Measurements from ENCODE around the gene BTBD9.
A peak's percentile ranks its signal among the peaks of the same experiment; 100 is the strongest.

Gene BTBD9

DNA sequence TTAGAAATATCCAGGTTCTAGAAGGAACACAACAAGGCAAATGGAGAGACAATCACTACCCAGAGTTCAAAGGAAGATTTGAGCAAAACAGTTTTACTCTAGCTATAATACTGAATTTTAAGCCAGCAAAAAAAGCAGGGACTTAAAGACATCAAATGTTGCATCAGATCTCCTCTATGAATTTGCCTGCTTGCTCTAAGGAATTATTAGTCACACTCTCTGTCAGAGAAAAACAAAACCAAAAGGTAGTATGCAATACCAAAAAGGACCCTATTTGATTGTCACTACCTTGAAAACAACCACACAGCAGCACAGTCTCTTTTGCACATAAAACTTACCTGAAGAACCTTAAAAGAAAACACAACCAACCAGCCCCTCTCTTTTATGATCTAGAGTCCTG, 46.3 kb downstream of the BTBD9 start:
- DNase-seq: no peak

DNA sequence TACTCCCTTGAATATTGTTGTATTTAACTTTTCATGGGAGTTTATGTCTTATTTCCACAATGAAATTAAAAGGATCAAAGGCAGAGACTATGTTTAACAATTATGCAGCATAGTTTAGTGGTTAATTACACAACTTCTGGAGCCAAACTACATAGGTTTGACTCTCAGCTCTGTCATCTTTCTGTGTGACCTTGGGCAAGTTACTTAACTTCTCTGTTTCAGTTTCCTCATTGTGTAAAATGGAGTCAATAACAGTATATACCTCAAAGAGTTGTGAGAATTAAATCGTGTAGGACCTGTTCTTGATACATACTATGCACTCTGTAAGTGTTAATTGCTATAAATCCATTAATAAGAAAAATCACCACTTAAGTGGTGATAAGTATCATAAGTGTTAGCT, 48.3 kb downstream of the BTBD9 start:
- DNase-seq: no peak

DNA sequence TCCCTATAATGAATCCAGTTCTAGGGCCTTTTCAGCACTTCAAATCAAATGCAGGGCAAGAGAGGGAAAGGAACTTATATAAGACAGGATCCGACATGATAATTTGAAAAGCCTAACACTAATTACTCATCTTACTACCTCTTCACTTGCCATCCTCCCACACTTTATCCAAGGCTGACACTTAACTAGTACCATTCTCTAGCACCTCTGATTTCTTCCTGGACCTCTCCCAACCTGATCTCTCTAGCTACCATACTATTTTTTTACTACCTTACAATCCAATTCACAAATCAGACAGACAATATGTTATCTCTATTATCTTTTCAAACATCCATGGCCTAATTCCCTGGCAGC, 50.4 kb downstream of the BTBD9 start:
- DNase-seq: no peak

- DNase-seq: peak; percentile 78
These were observed 50.9 kb downstream of the BTBD9 start for GRCh38 chr6:38588631-38589366.

DNA sequence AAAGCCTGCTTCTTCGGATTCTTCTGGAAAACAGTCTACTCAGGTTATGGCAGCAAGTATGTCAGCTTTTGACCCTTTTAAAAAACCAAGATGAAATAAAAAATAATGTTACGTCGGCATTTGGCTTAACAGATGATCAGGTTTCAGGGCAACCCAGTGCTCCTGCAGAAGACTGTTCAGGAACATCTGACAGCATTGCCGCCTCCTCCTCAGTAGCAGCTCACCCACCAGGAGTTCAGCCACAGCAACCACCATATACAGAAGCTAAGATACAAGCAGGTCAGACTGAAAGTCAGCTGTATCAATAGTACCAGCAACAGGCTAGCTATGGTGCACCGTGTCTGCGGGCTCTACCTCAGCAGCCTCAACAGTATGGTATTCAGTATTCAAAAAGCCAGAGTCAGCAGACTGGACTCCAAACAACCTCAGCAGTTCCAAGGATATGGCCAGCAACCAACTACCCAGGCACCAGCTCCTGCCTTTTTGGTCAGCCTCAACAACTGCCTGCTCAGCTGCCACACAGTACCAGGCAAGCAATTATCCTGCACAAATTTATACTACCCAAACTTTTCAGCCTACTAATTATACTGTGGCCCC, 51.9 kb downstream of the BTBD9 start:
- DNase-seq: no peak

DNA sequence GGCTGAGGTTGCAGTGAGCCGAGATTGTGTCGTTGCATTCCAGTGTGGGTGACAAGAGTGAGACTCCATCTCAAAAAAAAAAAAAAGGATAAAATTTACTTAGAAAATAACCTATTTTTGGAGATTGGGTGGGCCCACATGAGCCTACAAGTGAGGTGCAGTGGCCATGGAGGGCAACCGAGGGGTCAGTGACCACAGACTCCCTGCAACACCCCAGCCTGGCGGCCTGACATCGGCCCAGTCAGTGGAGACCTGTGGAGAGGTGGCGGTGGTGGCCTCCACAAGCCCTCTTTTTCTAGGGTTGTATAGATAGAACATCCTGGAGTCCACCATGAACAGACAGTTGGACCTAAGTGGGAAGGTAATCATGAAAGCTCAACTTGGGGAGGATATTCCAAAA, 52.7 kb downstream of the BTBD9 start:
- no peak for DNase-seq

- no peak for DNase-seq
These were observed 55.0 kb downstream of the BTBD9 start for GRCh38 chr6:38584731-38585130.

DNA sequence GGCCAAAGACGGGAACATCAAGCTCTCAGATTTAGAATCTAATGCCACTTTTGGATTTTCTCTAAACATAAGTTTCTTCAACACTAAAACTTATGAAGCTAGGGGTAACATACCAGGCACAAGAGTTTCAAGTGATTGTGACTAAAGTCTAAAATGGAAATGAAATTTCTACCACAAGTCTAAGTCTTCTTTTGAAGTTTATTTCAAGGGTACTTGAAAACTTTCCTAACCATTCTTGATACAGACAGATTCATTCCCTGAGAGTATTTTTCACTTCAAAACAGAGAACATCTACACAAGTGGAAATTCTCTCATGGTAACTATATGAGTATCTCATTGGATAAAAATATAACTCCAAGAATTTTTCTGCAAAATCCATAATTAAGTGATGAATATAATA, 56.2 kb downstream of the BTBD9 start:
- no peak for DNase-seq

GRCh38 chr6:38580030-38580429, 59.7 kb downstream of the BTBD9 start:
- no peak for DNase-seq

DNA sequence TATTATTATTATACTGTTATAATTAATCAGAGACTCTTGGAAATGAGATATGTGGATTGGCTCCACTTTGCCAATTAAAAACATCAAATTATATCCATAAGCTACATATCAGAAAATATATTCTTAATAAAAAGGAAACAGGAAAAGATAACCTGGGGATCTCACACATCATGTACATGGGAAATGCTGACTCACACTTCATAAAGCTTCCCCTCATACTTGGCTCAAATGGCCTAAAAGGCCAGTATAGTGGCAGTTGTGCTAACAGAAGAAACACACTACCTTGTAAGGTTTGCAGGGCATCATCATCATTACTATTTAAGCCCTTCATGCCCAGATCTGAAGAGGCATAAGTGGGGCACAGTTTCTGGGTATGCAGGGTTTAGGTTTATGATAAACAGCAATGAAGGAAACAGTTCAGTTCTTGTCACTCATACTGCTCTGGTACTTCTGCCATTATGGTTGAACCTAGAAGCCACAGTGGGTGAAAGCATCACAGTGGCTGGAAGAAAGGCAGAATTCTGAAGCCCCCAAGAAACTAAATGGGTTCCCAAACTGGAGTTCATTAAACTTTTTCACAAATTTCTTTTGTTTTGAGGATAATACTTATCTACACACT, 60.6 kb downstream of the BTBD9 start:
- no peak for DNase-seq

DNA sequence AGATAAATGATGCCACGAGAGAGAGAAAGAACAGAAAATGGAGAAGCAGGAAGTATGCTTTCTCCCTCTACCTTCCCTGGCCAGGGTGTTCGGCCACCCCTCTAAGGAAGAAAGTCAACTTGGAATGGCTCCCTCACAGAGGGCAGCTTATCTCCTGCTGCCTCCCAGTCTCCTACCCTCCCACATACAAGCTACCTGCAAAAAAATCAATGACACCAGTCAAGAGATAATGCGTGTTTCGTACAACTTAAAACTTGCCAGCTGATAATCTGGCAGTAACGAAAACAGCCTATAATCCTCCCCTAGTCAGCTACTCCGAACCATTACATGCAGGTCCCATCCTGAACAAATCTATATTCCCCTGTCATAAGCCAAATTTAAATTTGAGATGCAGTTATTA, 61.7 kb downstream of the BTBD9 start:
- no peak for DNase-seq

DNA sequence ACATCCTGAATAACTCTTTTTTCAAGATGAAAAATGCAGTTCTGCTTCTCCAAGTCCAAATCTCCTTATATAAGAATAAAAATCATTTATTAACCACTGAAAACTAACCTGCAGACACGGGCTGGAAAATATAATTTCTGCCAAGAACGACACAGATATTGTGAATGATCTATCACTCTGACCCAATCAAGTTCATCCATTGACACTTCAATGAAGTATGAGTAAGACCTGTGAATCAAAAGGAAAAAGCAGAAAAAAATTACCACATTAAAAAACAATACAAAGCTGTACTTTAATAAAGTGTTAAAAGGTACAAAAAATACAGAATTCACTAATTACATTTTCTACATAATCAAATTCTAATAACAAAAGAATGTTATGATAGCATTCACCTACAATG, 62.2 kb downstream of the BTBD9 start:
- no peak for DNase-seq

DNA sequence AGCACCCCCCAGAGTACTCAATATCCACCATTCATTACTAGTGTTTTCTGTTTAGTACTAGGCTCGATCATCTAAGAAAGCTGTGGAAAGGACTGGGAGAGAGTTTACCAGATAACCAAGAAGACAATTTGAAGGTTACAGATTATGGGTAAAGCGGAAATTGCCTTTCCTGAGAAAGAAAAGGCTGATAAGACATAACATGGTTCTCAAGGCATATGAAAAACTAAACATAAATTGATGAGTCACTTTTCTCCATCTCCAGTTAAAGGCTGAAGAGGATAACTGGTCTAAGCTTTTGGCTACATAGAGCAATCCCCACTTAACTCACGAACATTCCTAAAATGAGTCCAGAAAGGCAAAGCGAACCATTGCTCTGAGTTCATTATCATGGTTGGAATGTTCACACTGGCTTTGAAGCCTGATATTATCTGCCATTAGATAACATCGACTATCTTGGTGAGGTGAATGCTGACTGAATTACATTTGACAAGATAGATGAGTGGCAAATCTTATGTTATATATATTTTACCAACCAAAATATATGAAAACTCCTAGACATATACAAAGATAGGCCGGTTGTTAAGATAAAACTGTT, 65.8 kb downstream of the BTBD9 start:
- DNase-seq: no peak

GRCh38 chr6:38572186-38572813, 67.4 kb downstream of the BTBD9 start:
- DNase-seq: no peak

DNA sequence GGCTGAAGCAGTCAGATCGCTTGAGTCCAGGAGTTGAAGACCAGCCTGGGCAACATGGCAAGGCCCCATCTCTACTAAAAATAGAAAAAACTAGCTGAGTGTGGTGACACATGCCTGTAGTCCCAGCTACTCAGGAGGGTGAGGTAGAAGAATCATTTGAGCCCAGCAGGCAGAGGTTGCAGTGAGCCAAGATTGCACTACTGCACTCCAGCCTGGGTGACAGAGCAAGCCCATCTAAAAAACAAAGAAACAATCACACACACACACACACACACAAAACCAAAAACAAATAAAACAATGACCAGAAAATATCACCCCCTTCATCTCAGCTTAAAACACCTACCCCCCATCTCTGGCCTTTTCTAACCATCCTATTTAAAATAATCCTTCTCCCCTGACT, 68.0 kb downstream of the BTBD9 start:
- DNase-seq: no peak

- peak; percentile 20 for DNase-seq
These were observed 69.0 kb downstream of the BTBD9 start for GRCh38 chr6:38570750-38571149.

GRCh38 chr6:38567436-38567835, 72.3 kb downstream of the BTBD9 start:
- peak; percentile 84 for DNase-seq

DNA sequence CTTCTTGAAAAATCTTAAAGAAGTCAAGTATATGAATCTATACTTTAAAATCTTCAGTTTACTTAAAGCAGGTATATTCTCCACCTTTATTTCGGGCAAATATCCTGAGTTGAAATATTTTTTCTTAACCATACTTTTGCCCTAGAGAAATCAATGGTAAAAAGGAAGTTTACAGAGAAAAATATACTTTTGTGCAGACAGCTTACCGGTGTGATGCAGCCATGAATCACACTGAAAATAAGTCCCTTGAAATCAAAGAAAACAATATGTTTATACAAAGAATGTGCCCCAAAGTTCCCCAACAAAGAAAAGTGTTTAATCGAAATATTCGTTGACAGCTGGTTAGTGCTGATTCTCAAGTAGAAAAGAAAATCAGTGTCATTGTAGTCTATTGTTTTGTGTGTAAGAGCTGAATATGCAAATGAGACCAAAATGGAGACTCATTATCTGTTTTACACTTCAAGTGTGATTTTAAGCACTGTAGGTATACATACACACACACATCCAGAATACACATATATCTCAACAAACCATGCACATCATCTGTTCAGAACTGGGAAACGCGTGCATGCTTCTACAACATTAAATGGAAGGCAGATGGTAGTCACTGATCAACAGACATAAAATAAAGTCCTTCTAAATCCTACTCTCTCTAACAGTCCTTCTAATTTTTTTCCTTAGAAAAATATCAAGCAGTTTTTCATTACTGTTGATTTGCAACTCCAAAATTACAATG, 73.3 kb downstream of the BTBD9 start:
- peak; percentile 16 for DNase-seq

DNA sequence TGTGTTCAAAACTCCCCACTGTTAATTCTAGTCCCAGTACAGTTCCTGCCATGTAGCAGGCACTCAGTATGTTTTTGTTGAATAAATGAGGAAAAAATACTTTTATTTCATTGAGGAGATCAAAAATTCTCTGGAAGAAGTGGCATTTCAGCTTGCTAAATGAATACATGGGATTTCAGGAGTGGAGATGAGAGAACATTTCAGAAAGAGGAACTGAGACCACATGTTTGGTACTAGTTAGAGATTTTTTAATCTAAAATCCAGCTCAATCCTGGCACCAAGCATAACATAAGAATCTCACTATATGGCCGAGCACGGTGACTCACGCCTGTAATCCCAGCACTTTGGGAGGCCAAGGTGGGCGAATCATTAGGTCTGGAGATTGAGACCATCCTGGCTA, 75.4 kb downstream of the BTBD9 start:
- no peak for DNase-seq

GRCh38 chr6:38555606-38556005, 84.1 kb downstream of the BTBD9 start:
- no peak for DNase-seq

DNA sequence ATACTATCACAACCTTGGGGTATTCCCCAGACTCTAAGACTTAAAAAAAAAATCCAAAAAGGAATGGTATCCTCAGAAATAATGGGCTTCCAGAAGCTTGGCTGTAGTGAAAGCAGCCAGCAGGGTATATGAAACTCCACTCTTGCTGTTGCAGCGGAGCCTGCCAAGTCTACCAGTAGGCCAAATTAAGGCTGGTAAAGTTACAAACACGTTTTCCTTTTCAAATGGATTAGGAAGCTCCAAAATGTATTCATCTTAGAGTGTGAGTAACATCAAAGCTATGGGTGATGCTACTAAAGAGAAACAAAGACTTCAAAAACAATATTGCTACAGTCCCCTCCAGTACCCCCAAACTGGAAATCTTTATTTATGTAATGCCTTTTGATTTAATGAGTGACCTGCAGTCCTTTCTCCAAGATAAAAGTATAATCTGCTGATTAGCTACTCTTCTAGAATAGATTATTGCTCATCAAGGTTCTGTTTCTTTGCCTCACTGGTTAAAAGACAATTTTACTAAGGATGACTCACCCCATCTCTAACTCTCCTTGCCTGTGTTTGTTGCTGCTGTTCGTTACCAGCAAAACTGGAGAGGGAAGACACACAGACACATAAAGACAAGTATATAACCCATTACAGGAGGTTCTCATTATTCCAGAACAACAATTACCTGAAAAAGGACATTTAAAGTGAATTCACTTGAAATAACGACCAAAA, 84.9 kb downstream of the BTBD9 start:
- peak; percentile 56 for DNase-seq

DNA sequence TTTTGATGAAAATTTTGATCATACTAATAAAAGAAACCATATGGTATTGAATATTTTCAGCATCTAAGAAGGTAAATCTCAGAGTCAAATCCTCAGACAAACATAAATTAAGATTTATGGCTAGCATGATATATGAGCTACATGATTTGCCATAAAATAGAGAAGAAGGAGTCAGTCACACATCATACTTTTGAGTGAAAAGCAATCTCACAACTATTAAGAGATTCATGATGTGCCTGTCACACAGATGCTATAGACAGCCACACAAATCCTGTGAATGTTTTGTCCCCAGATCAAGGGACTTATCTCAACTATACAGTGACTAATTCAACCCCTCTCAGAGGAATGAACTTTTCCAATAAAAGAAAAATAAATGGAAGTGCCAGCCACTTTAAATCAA, 85.7 kb downstream of the BTBD9 start:
- DNase-seq: no peak
